WTC11 (cell line): ENCODE results near the gene PRSS58.

ENCODE experiments used
- ATF1 ChIP-seq: sonication (generic); formaldehyde crosslinking; IDR thresholded peaks from 2 replicates; pipeline ENCODE4 v1.8.1; 2023; ENCODE audit warnings: mild to moderate bottlenecking, moderate library complexity, missing genetic modification reagents
- CREM ChIP-seq: sonication (generic); formaldehyde crosslinking; IDR thresholded peaks from 2 replicates; pipeline ENCODE4 v1.8.1; 2022; ENCODE audit warnings: mild to moderate bottlenecking, missing genetic modification reagents, moderate library complexity
- CTCF ChIP-seq: fragments of 200-600 bp; IDR thresholded peaks from 2 replicates; pipeline ENCODE4 v1.8.0; 2022; ENCODE audit warnings: antibody characterized with exemption
- ETV6 ChIP-seq: sonication (generic); formaldehyde crosslinking; IDR thresholded peaks from 2 replicates; pipeline ENCODE4 v1.8.1; 2022; ENCODE audit warnings: mild to moderate bottlenecking, missing genetic modification reagents
- GABPB1 ChIP-seq: sonication (generic); formaldehyde crosslinking; IDR thresholded peaks from 2 replicates; pipeline ENCODE4 v1.8.1; 2023; ENCODE audit warnings: mild to moderate bottlenecking, missing genetic modification reagents
- ZNF232 ChIP-seq: sonication (generic); formaldehyde crosslinking; IDR thresholded peaks from 2 replicates; pipeline ENCODE4 v1.8.0; 2022; ENCODE audit warnings: mild to moderate bottlenecking, missing genetic modification reagents
- ZNF512 ChIP-seq: sonication (generic); formaldehyde crosslinking; IDR thresholded peaks from 2 replicates; pipeline ENCODE4 v1.8.1; 2022; ENCODE audit warnings: missing genetic modification reagents, borderline replicate concordance

GRCh38 chr7:142303650-142304049 lies 45.8 kb upstream of the PRSS58 start:
- TF ChIP-seq GABPB1 (CRISPR knock-in tag): no peak
- no peak for TF ChIP-seq ZNF512 (CRISPR knock-in tag)
- no peak; the same call in 1 of the 2 replicates for TF ChIP-seq CTCF
- TF ChIP-seq ETV6 (CRISPR knock-in tag): no peak
- TF ChIP-seq CREM: no peak
- no peak for TF ChIP-seq ZNF232
- TF ChIP-seq ATF1 (CRISPR knock-in tag): no peak
